LHCN-M2 (cell line): ENCODE data around the gene TYW1B. TPM values are rescaled to one million over a fixed set of nuclear protein-coding genes. Genes with fewer than 3 reads are reported as not detected.
"Not testable (repeated sequence)": the region's sequence is repeated elsewhere in the genome, so short reads cannot be mapped to it uniquely, and the experiment has no call there.

Experiments used
- DNase-seq: peaks from one replicate; pipeline ENCODE4 v3.0.0-alpha.2; 2012; ENCODE audit warnings: low read depth
- total RNA-seq: library from RNA; depleted of rRNA; stranded (reverse); fragments of >200 nt; gene quantifications from 2 replicates; pipeline ENCODE4 v1.2.3, GENCODE V29; 2014; rRNA removed

TYW1B gene
- total RNA-seq, 1 experiment from 2014 or later = 1.5 TPM

- not testable (repeated sequence) for DNase-seq
Observed at GRCh38 chr7:72559546-72559945, 268.5 kb downstream of the TYW1B start.

GRCh38 chr7:72556733-72557132 is 271.3 kb downstream of the TYW1B start:
- DNase-seq = not testable (repeated sequence)

GRCh38 chr7:72555238-72555637 is 272.8 kb downstream of the TYW1B start:
- DNase-seq = not testable (repeated sequence)

- not testable (repeated sequence) for DNase-seq
Observed at GRCh38 chr7:72554401-72554800, 273.6 kb downstream of the TYW1B start.

GRCh38 chr7:72550454-72550853 is 277.5 kb downstream of the TYW1B start:
- peak; percentile 49 for DNase-seq

- DNase-seq = not testable (repeated sequence)
Observed at GRCh38 chr7:72546586-72547237, 281.3 kb downstream of the TYW1B start.

GRCh38 chr7:72544531-72544930 is 283.5 kb downstream of the TYW1B start:
- not testable (repeated sequence) for DNase-seq

GRCh38 chr7:72540923-72541322 is 287.1 kb downstream of the TYW1B start:
- no peak for DNase-seq

- DNase-seq = no peak
Observed at GRCh38 chr7:72540106-72540611, 287.8 kb downstream of the TYW1B start.

- no peak for DNase-seq
Observed at GRCh38 chr7:72539702-72540101, 288.3 kb downstream of the TYW1B start.

- no peak for DNase-seq
Observed at GRCh38 chr7:72538856-72539255, 289.1 kb downstream of the TYW1B start.

GRCh38 chr7:72538147-72538546 is 289.9 kb downstream of the TYW1B start:
- DNase-seq = peak; percentile 32

- DNase-seq = peak; percentile 55
Observed at GRCh38 chr7:72536038-72536437, 292.0 kb downstream of the TYW1B start.

GRCh38 chr7:72531048-72531447 is 297.0 kb downstream of the TYW1B start:
- DNase-seq = not testable (repeated sequence)

Other genes with a start within 250 kb of the TYW1B start
- gene POM121, start 96.9 kb upstream of the TYW1B start, total RNA-seq = 12.1 and 13.4 TPM in 2 replicates
- not detected in 2 replicates for gene TRIM74, start 141.3 kb upstream of the TYW1B start, total RNA-seq
- gene SPDYE8, start 201.6 kb upstream of the TYW1B start, total RNA-seq = not detected in 2 replicates
- not detected in 2 replicates for gene SPDYE11, start 229.7 kb upstream of the TYW1B start, total RNA-seq